Naive thymus-derived CD8-positive, alpha-beta T cell (primary cell): ENCODE data around the gene ABTB2. TPM values are rescaled to one million over a fixed set of nuclear protein-coding genes. Genes with fewer than 3 reads are reported as not detected.

ENCODE experiments used
- ATAC-seq, 2 donors: fragments of 150-1000 bp; cut with Tn5 transposase in 1 of 2; sonication (Bioruptor Pico), chemical (Tn5 transposase) in 1 of 2; 1 replicate in 1 of 2; 2 replicates in 1 of 2; pipeline ENCODE4 v1.10.0; 2021; ENCODE audit warnings: mild to moderate bottlenecking in 2 of 2, moderate library complexity in 2 of 2
- POLR2A ChIA-PET: fragments of 350-600 bp; sonication (Branson Sonifier 250); formaldehyde crosslinking; loops from one replicate; lab custom pipeline; 2021; ENCODE audit warnings: antibody characterized with exemption; lab: Charles Lee
- DNase-seq, 10 donors: peaks; one replicate each; pipeline versions ENCODE4 v3.0.0 to v3.0.0-alpha.2; 2020 to 2022
- H3K27ac Mint-ChIP-seq, 10 donors: one replicate each; pipeline ENCODE4 v1.8.0; 2020 to 2022; ENCODE audit warnings: mild to moderate bottlenecking in 10 of 10, mixed read lengths in 10 of 10, moderate library complexity in 4 of 10, inconsistent platforms in 1 of 10
- H3K27me3 Mint-ChIP-seq, 5 donors: one replicate each; pipeline ENCODE4 v1.8.0; 2021 to 2022; ENCODE audit warnings: mixed read lengths in 5 of 5
- H3K36me3 Mint-ChIP-seq, 3 donors: one replicate each; pipeline ENCODE4 v1.8.0; 2020 to 2022; ENCODE audit warnings: mixed read lengths in 3 of 3, mild to moderate bottlenecking in 2 of 3, inconsistent platforms in 1 of 3
- H3K4me1 Mint-ChIP-seq, 4 donors: one replicate each; pipeline ENCODE4 v1.8.0; 2021 to 2022; ENCODE audit warnings: mixed read lengths in 4 of 4
- H3K4me3 Mint-ChIP-seq, 10 donors: one replicate each; pipeline ENCODE4 v1.8.0; 2020 to 2022; ENCODE audit warnings: mild to moderate bottlenecking in 10 of 10, mixed read lengths in 10 of 10, moderate library complexity in 6 of 10, inconsistent platforms in 1 of 10
- H3K9me3 Mint-ChIP-seq, 9 donors: one replicate each; pipeline ENCODE4 v1.8.0; 2020 to 2022; ENCODE audit warnings: mixed read lengths in 9 of 9, mild to moderate bottlenecking in 3 of 9, inconsistent platforms in 1 of 9, moderate library complexity in 1 of 9
- polyA plus RNA-seq, 3 donors: library from polyadenylated mRNA; unstranded; fragments of 300-500 nt; fragmentation: Illumina TruSeq; gene quantifications; one replicate each; pipeline ENCODE4 v1.2.3, GENCODE V29; 2021
- total RNA-seq, 8 experiments: library from RNA in 2 of 8; stranded (reverse) in 2 of 8; gene quantifications; one replicate each; pipeline ENCODE4 v1.2.3 and lab custom pipeline; 2021 to 2026

ABTB2 gene
- total and polyA plus RNA-seq, 5 experiments from 2014 or later = 0.05 to 0.81 (median 0.69) TPM; not detected in 2

- no peak for ATAC-seq
- peak overlapping the region in 2 of 10 donors; percentile 10 to 47 for H3K27ac Mint-ChIP-seq
- peaks cover 0 to 1% (median 0%) of the 10 kb centered on the region in 5 donors for H3K27me3 Mint-ChIP-seq
- H3K9me3 Mint-ChIP-seq = no peaks in the 10 kb centered on the region
- H3K4me1 Mint-ChIP-seq = no peaks in the 10 kb centered on the region
- H3K4me3 Mint-ChIP-seq = no peak overlapping the region
- H3K36me3 Mint-ChIP-seq = no peaks in the 10 kb centered on the region
- no peak for DNase-seq
- POLR2A ChIA-PET = no interaction called here
These were observed 65.3 kb downstream of the ABTB2 start for GRCh38 chr11:34292546-34292945.

- peaks cover 0 to 1% (median 0%) of the 10 kb centered on the region in 5 donors for H3K27me3 Mint-ChIP-seq
- no peaks in the 10 kb centered on the region for H3K4me1 Mint-ChIP-seq
- DNase-seq (no peak), ATAC-seq (no peak)
- H3K36me3 Mint-ChIP-seq = no peaks in the 10 kb centered on the region
- H3K9me3 Mint-ChIP-seq = no peaks in the 10 kb centered on the region
- no peak overlapping the region for H3K4me3 Mint-ChIP-seq
- no peak overlapping the region for H3K27ac Mint-ChIP-seq
- POLR2A ChIA-PET = no interaction called here
These were observed 65.7 kb downstream of the ABTB2 start for GRCh38 chr11:34292111-34292510.

- POLR2A ChIA-PET = no interaction called here
- DNase-seq = no peak
- no peak overlapping the region for H3K27ac Mint-ChIP-seq
- H3K4me3 Mint-ChIP-seq = no peak overlapping the region
- ATAC-seq = no peak
- H3K36me3 Mint-ChIP-seq = no peaks in the 10 kb centered on the region
- no peaks in the 10 kb centered on the region for H3K4me1 Mint-ChIP-seq
- no peaks in the 10 kb centered on the region for H3K9me3 Mint-ChIP-seq
- H3K27me3 Mint-ChIP-seq = peaks cover 0 to 1% (median 0%) of the 10 kb centered on the region in 5 donors
These were observed 66.9 kb downstream of the ABTB2 start for GRCh38 chr11:34290926-34291325.

- H3K27me3 Mint-ChIP-seq = no peaks in the 10 kb centered on the region
- H3K27ac Mint-ChIP-seq = no peak overlapping the region
- POLR2A ChIA-PET = no interaction called here
- no peaks in the 10 kb centered on the region for H3K36me3 Mint-ChIP-seq
- no peaks in the 10 kb centered on the region for H3K4me1 Mint-ChIP-seq
- no peak overlapping the region for H3K4me3 Mint-ChIP-seq
- no peak for DNase-seq
- no peaks in the 10 kb centered on the region for H3K9me3 Mint-ChIP-seq
- no peak for ATAC-seq
These were observed 69.3 kb downstream of the ABTB2 start for GRCh38 chr11:34288492-34288891.

- no peak overlapping the region for H3K4me3 Mint-ChIP-seq
- H3K4me1 Mint-ChIP-seq = no peaks in the 10 kb centered on the region
- H3K9me3 Mint-ChIP-seq = no peaks in the 10 kb centered on the region
- H3K36me3 Mint-ChIP-seq = no peaks in the 10 kb centered on the region
- ATAC-seq = no peak
- H3K27me3 Mint-ChIP-seq = no peaks in the 10 kb centered on the region
- no peak for DNase-seq
- H3K27ac Mint-ChIP-seq = no peak overlapping the region
- POLR2A ChIA-PET = no interaction called here
These were observed 72.9 kb downstream of the ABTB2 start for GRCh38 chr11:34284811-34285481.

GRCh38 chr11:34284156-34284555 lies 73.7 kb downstream of the ABTB2 start:
- H3K4me3 Mint-ChIP-seq = no peak overlapping the region
- H3K27ac Mint-ChIP-seq = no peak overlapping the region
- POLR2A ChIA-PET = no interaction called here
- DNase-seq (no peak), ATAC-seq (no peak)
- no peaks in the 10 kb centered on the region for H3K9me3 Mint-ChIP-seq
- no peaks in the 10 kb centered on the region for H3K36me3 Mint-ChIP-seq
- no peaks in the 10 kb centered on the region for H3K4me1 Mint-ChIP-seq
- H3K27me3 Mint-ChIP-seq = no peaks in the 10 kb centered on the region

GRCh38 chr11:34280945-34281872 lies 76.6 kb downstream of the ABTB2 start:
- POLR2A ChIA-PET = no interaction called here
- no peak overlapping the region for H3K27ac Mint-ChIP-seq
- ATAC-seq = no peak

GRCh38 chr11:34278693-34279297 lies 79.0 kb downstream of the ABTB2 start:
- DNase-seq = no peak
- Mint-ChIP-seq H3K27ac (peak overlapping the region in 1 of 10 donors; percentile 9), H3K27me3 (no peaks in the 10 kb centered on the region), H3K36me3 (no peaks in the 10 kb centered on the region), H3K4me1 (no peaks in the 10 kb centered on the region), H3K4me3 (no peak overlapping the region), H3K9me3 (no peaks in the 10 kb centered on the region)
- POLR2A ChIA-PET = no interaction called here
- no peak for ATAC-seq

More at GRCh38 chr11:34280945-34281872, 76.6 kb downstream of the ABTB2 start:
- no peaks in the 10 kb centered on the region for H3K4me1 Mint-ChIP-seq
- no peaks in the 10 kb centered on the region for H3K27me3 Mint-ChIP-seq
- no peak overlapping the region for H3K4me3 Mint-ChIP-seq
- DNase-seq = no peak
- H3K36me3 Mint-ChIP-seq = no peaks in the 10 kb centered on the region
- no peaks in the 10 kb centered on the region for H3K9me3 Mint-ChIP-seq

GRCh38 chr11:34278175-34278574 lies 79.6 kb downstream of the ABTB2 start:
- Mint-ChIP-seq H3K9me3 (no peaks in the 10 kb centered on the region), H3K27me3 (no peaks in the 10 kb centered on the region), H3K27ac (no peak overlapping the region), H3K36me3 (no peaks in the 10 kb centered on the region), H3K4me3 (no peak overlapping the region), H3K4me1 (no peaks in the 10 kb centered on the region)
- POLR2A ChIA-PET = no interaction called here
- ATAC-seq (no peak), DNase-seq (no peak)

- no peaks in the 10 kb centered on the region for H3K27me3 Mint-ChIP-seq
- POLR2A ChIA-PET = no interaction called here
These were observed 80.6 kb downstream of the ABTB2 start for GRCh38 chr11:34277171-34277570.

GRCh38 chr11:34276352-34276864 lies 81.4 kb downstream of the ABTB2 start:
- Mint-ChIP-seq H3K27ac (no peak overlapping the region), H3K4me3 (no peak overlapping the region), H3K9me3 (no peaks in the 10 kb centered on the region), H3K4me1 (no peaks in the 10 kb centered on the region), H3K36me3 (no peaks in the 10 kb centered on the region), H3K27me3 (no peaks in the 10 kb centered on the region)
- DNase-seq (no peak), ATAC-seq (no peak)
- POLR2A ChIA-PET = no interaction called here

More at GRCh38 chr11:34277171-34277570, 80.6 kb downstream of the ABTB2 start:
- H3K4me1 Mint-ChIP-seq = no peaks in the 10 kb centered on the region
- H3K36me3 Mint-ChIP-seq = no peaks in the 10 kb centered on the region
- no peak for ATAC-seq
- no peaks in the 10 kb centered on the region for H3K9me3 Mint-ChIP-seq
- DNase-seq = no peak
- no peak overlapping the region for H3K4me3 Mint-ChIP-seq
- no peak overlapping the region for H3K27ac Mint-ChIP-seq

- POLR2A ChIA-PET = no interaction called here
These were observed 82.3 kb downstream of the ABTB2 start for GRCh38 chr11:34275486-34275885.

More at GRCh38 chr11:34275486-34275885, 82.3 kb downstream of the ABTB2 start:
- DNase-seq (no peak), ATAC-seq (no peak)
- Mint-ChIP-seq H3K27ac (peak overlapping the region in 1 of 10 donors; percentile 20), H3K27me3 (no peaks in the 10 kb centered on the region), H3K4me3 (no peak overlapping the region), H3K9me3 (no peaks in the 10 kb centered on the region), H3K36me3 (no peaks in the 10 kb centered on the region), H3K4me1 (peaks cover 0 to 2% (median 0%) of the 10 kb centered on the region in 4 donors)
